Endothelial cell of umbilical vein (primary cell): ENCODE measurements around the gene ATP6V1D.

ENCODE experiments used
- CTCF ChIP-seq, 2 donors: IDR thresholded peaks; 1 replicate in 1 of 2; 2 replicates in 1 of 2; pipeline ENCODE4 v1.5.1; 2011; ENCODE audit warnings: low read length in 2 of 2, mild to moderate bottlenecking in 2 of 2, moderate library complexity in 2 of 2, control low read depth in 1 of 2, inconsistent platforms in 1 of 2, low read depth in 1 of 2; ENCODE audit not compliant: insufficient read depth in 1 of 2; ENCODE audit errors: extremely low read depth in 1 of 2
- EZH2 ChIP-seq: IDR thresholded peaks from 2 replicates; pipeline ENCODE4 v1.6.1; 2012; ENCODE audit warnings: borderline replicate concordance, low read depth, mild to moderate bottlenecking, moderate library complexity, low read length, inconsistent platforms; ENCODE audit not compliant: severe bottlenecking
- FOS ChIP-seq: IDR thresholded peaks from 2 replicates; pipeline ENCODE4 v1.6.1; 2011; ENCODE audit warnings: mild to moderate bottlenecking, low read length, moderate library complexity, borderline replicate concordance; ENCODE audit not compliant: insufficient read depth
- GATA2 ChIP-seq: IDR thresholded peaks from 2 replicates; pipeline ENCODE4 v1.7.0; 2011; ENCODE audit warnings: low read depth, mild to moderate bottlenecking, moderate library complexity, mixed read lengths, low read length; ENCODE audit not compliant: insufficient read length, insufficient read depth
- JUN ChIP-seq: IDR thresholded peaks from 2 replicates; pipeline ENCODE4 v1.6.1; 2011; ENCODE audit warnings: borderline replicate concordance, low read depth; ENCODE audit not compliant: insufficient read length, insufficient read depth
- MAX ChIP-seq: IDR thresholded peaks from 2 replicates; pipeline ENCODE4 v1.6.1; 2011; ENCODE audit not compliant: insufficient read depth, insufficient read length
- MYC ChIP-seq: IDR thresholded peaks from one replicate; pipeline ENCODE4 v1.6.1; 2011; ENCODE audit warnings: mild to moderate bottlenecking, low read depth, low read length
- POLR2A ChIP-seq: IDR thresholded peaks from 2 replicates; pipeline ENCODE4 v1.6.1; 2012; ENCODE audit warnings: low read depth, mild to moderate bottlenecking, control low read depth, low read length
- POLR2AphosphoS5 ChIP-seq: IDR thresholded peaks from 2 replicates; pipeline ENCODE4 v1.6.1; 2012; ENCODE audit warnings: low read depth, mild to moderate bottlenecking, control low read depth, low read length, moderate library complexity; ENCODE audit not compliant: insufficient read depth

- TF ChIP-seq POLR2AphosphoS5: no peak
- no peak for TF ChIP-seq CTCF (IDR thresholded peaks at IDR 0.05; ENCODE audit: extremely low read depth in 1 of 2, insufficient read depth in 1 of 2, low read depth in 1 of 2, low read length in 2 of 2)
- no peak for TF ChIP-seq EZH2
- TF ChIP-seq MAX: no peak
- TF ChIP-seq MYC: no peak
- TF ChIP-seq POLR2A: no peak
- no peak for TF ChIP-seq GATA2
- TF ChIP-seq JUN: no peak
- TF ChIP-seq FOS: no peak
Measured at GRCh38 chr14:67392123-67392522, 32.5 kb upstream of the ATP6V1D start.
